Activated CD8-positive, alpha-beta memory T cell treated with anti-CD3 and anti-CD28 coated beads for 4 hours (primary cell): ENCODE data around the gene SCMH1.

Experiments used
- DNase-seq, 2 donors: peaks; one replicate each; pipeline ENCODE4 v3.0.0-alpha.2; 2020; ENCODE audit warnings: low read depth in 2 of 2

SCMH1 gene

DNA sequence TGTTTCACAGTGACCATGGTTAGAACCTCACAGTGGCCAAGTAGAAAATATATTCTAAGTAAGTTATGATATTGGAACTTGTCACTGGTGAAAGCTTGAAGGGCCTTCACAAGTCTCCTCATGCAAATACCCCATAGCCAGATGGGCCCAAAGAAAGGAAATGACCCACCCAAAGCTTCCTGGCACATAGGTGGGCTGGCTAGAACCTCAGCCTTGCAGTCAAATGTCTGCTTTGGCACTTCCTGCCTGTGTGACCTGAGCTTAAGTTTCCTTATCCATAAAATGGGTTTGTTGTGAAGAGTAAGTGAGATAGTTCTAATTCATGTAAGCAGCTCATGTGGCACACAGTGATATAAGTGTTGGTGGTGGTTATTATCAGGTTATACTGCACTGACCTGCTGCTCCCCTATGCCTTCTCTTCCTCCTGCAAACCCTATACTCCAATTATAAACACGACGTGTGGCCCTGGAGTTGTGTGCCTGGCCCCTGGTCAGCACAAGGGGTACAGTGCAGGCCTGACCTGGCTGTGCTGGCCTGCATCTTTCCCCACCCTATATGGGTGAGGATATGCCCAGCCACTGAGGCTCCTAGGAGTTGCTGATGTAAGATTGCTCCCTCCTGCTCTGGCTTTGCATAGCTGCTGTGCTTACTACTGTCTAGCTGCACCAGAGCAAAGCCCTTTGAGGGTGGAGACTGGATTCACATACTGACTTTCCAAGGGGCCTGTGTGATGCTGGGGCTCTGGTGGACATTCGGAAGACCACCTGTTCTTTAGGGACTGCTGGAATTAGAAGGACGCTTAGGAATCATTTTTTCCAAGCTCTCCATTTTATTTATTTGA is 215.9 kb downstream of the SCMH1 start:
- no peak for DNase-seq

DNA sequence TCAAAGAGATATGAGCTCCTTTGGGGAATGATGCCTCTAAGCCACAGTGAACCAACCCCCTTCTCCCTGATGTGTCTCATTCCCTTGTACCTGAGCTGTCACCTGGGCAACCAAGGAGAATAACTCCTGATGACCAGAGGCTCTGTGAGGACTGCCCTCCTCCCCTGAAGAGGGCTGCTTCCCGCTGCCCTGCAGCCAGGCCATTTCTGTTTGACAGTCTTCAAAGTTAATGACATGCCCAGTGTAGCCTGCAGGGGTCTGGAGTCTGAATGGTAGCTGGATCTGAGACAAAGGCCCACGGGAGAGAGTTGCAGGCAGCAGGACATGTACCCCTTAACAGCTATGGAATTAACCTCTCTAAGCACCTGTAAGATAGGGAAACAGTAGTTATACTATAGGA is 217.2 kb downstream of the SCMH1 start:
- DNase-seq = no peak

DNA sequence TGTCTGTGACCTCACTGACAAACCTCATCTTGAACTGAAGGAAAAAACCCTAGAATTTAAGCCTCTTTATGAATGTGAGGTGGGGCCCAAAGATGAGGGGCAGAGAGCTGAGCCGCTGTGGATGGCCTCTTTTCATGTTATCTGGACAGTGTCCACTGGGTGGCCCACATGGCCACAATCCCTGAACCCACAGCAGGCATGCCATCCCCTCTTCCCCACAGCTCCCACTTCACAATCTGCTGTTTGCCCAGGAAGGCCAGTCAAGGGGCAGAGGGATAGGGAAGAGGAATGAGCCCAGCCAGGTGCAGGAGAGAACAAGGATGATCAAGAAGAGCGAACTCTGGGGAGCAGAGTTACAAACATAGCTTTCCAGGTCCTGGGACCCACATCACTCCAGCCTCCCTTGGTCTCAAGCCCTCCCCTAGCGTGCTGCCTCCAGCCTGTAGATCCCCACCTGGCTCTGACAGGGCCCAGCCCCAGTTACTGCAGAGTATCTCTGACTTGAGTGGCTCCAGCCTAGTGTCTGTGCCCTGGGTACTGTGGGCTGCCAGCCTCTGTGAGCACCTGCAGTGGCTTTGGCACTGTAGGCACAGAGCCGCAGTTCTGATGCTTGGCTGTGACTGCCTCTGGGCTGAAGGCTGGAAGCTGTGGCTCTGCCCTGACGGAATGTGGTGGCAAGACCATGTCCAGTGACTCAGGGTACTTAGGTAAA is 218.7 kb downstream of the SCMH1 start:
- DNase-seq = no peak

DNA sequence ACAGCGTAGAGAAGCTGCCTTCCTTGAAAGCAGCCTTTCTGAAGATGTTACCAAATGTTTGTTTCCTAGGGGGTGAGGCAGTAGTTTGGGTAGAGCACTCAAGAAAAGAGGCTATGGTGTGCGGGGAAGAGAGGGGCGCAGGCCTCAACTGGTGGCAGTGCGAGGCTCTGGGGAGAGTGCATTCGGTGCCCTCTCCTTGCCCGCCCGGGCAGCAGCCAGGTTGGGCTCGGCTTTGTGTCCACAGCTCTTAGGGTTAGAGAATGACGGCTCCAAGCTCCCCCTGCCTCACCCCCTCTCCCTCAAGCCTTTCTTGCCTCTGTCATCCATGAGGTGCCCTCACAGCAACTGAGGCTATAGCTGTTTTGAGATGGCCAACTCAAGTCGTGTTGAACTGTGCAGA is 219.7 kb downstream of the SCMH1 start:
- no peak for DNase-seq

DNA sequence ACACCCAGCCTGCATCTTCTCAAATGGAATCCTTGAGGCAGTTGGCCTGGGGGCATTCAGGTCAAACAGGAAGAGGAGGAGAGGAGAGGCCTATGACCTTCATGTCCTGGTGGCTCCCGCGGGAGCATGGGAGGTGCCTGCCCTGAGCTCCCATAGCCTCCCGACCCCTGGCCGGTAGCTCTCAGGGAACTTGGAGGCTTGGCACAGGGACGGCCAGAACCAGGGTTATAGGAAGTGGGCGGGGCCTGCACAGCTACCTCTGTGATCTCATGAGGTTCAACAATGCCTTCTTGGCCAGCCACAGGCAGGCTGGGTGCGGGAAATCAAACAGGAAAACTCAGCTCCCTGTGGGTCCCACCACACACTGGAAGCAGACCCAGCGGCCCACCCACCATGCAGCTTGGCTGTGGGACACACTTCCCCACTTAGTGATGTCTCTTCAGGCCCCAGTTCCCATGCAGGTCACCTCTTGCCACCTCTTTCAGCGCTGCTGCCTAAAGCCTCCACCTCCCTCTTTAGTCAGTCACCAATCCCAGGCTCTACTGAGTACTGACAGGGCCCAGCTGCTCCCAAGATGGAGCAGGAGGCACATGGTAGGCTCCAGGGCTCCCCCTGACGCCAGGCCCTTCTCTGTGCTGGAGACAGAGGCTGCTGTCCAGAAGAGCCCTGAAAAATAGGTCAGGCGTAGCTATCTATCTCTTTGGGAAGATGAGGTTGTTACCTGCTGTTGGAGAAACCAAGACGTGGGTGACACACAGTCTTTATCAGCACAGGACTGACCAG is 220.4 kb downstream of the SCMH1 start, which contains the start of gene SLFNL1:
TSS of gene SLFNL1 (minus strand) at position 200 of the 783 bp plus-strand sequence. CDS start 1,065 bp downstream, outside the sequence.
- no peak for DNase-seq

DNA sequence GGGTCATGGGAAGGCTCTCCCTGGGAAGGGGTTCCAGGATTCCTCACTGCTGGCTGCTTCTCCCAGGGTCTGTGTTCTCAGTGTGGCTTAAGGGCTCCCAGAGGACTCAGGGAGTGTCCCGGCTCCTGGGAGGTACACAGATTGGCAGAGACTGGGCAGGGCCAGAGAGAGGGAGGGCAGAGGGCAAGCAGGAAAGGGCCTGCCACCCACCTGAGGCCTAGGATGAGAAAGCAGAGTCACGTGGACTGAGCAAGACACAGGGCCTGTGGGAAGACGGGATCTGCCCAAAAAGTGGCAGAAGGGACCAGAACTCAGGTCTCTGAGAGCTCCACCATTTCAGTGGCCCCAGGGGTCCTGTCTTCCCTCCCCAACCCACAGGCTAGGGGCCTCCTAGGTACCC is 221.5 kb downstream of the SCMH1 start:
- DNase-seq = no peak

DNA sequence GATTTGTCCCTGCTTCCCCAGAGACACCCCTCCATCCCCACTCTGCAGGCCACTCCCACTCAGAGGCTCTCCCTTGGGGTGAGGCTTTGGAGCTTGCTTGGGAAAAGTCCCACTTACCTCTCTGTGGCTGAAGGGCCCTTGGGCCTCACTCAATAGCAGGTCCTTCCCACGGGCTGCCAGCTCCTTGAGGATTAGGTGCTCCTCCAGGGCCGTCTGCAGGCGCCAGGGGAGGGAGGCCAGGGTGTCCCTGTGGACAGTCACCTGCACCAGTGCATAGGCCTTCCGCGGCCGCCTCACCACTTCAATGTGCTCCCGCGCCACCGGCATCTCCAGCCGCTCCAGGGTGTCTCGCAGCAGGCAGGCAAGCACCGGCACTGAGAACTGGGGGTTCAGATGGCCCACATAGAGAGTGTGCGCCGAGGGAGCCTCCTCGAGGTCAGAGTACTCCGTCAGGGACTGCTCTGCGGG is 222.0 kb downstream of the SCMH1 start:
- DNase-seq = no peak

DNA sequence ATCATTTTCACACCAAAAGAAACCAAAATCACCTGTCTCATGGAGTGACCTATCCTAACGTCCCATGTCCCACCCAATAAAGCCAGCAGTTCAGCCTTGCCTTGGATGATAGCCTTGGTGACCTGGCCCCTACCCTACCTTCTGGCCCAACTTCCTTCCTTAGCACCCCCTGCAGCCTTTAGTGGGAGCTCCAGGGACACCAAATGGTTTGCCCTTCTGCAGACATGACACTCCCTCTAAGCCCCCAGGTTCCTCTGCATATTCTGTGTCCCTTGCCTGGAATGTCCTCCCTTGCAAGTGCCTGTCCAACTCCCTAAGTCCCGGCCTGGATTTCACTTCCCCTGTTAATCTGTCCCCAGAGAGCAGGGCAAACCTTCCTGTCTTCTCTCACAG is 222.8 kb downstream of the SCMH1 start:
- no peak for DNase-seq

DNA sequence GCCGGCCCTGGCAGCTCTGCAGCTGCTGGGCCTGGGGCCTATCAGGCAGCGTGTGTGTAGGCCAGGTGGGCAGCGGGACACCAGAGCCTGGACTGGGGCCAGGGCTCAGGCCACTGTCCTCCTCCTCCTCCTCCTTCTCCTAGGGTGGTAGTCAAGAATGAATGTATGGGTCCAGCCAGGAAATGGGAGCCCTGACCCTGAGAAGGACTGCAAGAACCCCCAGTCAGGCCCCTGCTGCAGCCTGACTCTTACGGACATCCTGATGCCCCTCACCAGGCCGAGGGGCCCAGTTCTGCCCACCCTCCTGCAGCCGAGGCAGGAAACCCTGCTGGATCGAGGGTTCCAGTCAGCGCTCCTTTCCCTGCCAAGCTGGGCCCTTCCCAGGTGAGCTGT is 224.1 kb downstream of the SCMH1 start:
- no peak for DNase-seq

DNA sequence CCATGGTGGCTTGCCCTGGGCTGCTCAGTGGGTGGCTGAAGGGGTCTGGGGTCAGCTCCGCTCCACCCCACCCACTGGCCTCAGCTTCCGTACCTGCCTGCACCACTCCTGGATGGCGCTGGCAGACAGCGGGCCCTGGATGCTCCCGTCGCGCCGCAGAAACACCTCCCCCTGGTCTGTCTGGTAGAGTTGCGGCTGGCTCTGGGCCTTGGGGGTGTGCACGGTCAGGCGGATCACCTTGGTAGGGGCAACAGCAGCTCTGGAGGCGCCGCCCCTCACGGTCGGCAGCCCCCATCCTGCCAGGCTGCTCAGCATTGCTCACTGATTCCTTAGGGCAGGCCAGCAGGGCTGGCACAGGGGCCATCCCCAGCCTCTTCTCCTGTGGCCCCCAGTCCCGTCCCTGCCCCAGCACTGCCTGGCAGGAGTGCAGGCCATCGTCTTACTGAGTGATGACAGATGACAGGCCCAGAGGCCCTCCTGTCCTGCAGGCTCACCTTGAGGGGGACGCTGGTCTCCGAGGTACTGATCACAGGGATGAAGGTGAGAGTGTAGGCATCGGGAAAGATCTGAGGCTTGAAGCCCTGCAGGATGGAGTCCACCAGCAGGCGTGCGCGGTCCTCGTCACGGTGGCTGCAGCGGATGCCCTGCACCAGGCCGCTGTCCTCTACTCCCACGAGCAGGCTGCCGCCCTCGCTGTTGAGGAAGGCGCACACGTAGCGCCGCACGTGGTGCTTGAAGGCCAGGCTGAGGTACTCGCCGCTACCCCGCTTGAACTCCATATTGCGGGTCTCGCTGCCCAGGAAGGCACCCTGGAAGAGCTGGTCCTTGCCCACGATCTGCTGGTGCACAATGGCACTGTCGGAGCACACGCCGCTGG is 224.7 kb downstream of the SCMH1 start:
- DNase-seq = no peak

DNA sequence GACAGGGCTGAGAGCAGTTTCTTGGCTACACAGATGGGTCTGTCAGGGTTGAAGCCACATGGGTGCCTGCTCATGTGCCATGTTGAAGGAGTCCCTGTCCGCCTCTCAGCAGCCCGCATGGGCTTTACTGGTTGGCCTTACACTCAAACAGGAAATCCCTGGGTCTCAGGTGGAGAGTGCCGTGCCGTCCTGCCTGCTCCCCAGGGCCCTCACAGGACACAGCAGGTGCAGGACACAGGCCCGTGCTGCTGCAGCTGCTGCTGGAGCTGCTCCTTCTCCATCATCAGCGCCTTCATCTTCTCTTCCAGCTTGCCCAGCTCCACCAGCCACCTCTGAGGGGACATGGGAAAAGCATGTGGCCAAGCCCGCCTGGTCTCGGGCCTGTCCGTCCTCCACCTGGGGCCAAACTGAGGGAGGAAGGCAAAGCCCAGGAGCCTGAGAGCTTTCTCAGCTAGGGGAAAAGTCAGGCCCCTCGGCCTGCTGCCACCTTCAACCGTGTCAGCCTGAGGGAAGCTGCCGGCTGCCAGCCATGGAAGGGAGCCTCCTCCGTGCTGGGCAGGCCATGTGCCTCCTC is 226.1 kb downstream of the SCMH1 start:
- no peak for DNase-seq

DNA sequence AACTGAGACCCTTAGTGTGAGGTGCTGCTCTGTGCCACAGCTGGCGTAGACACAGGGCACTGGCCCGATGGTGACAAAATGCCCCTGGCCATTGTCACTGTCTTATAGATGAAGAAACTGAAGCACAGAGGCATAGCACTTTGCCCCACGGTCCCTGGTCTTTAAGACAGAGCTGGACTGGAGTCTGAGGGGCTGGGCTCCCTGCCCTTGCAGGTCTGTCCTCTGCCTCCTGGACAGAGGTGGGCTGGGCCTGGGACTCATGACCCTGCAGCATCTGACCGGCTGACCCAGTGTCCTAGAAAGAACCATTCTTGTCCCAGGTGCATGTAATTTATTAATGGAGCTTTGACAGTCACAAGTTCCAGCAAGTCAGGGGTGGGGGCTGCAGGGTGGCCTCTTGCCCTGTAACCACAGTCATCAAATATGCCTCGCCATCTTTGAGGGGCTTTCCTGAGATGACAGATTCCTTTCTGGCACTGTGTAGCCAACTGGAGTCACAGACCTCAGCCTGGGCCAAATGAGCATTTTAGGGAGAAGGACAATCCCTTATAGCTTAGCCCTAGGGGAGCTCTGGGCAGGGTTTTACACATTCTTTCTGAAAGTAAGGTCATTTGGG is 226.7 kb downstream of the SCMH1 start:
- DNase-seq = no peak

DNA sequence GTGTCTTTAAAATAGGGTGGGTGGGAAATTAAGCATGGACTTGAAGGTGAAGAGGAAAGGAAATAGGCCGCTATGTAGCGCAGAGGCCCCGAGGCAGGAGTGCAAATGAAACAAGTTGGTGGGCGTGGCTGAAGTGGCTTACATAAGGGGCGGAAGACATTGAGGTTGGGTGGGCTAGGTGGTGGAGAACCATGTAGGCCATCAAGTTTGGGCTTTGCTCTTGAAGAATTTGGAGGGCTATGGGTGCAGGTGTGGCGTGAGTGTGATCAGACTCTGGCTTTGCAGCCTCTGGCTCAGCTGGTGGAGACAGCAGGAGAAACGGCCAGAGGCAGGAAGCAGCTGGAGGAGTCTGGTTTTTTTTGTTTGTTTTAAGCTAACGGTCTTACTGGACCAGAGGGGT is 227.2 kb downstream of the SCMH1 start:
- DNase-seq = no peak

DNA sequence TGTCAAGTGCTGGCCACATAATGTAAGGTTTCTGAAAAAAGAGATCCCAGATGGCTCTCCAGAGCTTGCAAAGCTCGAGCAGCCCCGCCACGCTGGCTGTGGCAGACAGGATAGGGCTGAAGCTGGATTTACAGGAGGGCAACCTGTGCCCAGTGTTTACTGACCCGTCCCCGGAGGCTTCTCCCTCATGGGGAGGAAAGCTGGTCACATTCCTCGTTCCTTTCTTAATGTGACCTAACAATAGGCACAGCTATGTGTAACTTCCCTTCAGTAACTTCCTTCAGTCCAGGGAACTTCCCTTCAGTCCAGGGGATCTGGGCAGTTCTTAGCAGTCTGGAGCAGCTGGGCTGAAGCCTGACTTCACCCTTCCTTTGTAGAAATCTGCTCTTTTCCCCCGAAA is 228.3 kb downstream of the SCMH1 start:
- no peak for DNase-seq

DNA sequence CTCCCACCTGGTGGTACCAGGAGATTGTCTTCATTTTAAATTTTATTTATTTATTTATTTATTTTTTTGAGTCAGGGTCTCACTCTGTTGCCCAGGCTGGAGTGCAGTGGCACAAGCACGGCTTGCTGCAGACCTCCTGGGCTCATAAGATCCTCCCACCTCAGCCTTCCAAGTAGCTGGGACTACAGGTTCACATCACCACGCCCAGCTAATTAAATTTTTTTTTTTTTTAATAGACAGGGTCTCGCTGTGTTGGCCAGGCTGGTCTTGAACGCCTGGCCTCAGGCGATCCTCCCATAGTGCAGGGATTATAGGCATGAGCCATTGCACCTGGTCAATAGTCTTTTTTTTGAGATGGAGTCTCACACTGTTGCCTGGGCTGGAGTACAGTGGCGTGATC is 229.1 kb downstream of the SCMH1 start:
- no peak for DNase-seq

DNA sequence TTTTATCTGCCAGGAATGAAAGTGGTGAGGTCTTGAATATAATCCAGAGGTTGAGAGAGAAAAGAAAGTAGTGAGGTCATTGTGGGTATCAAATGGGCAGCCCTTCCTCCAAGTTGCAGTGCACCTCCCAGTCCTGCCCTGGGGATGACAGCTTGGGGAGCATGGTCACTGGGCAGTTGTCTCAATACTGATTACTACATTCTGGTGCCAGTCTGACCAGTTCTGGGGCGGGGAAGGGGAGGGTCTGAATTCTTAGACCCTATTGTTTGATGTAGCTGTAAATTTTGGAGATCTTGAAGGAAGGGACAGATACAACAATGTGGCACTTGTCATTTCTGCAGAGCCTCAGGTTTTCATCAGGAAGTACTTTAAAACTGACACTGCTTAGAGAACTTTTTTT is 231.8 kb downstream of the SCMH1 start:
- no peak for DNase-seq

DNA sequence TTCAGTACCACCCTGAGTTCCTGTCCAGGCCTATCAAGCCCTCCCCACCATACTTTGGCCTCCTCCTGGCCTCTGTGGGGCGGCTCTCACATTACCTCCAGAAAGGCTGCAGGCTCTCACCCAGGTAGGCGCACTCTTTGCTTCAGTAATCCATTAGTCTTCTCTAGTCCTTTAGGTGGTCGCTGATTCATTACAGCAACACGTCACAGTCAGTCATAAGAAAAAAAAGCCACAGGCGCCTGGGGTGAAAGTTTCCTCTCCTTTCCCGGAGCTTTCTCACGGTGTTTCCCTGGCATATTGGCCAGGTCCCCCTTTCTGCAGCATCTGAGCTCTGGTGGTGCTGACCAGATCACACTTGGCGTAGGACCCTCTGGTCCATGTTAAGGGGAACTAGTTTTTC is 232.6 kb downstream of the SCMH1 start:
- DNase-seq = no peak

DNA sequence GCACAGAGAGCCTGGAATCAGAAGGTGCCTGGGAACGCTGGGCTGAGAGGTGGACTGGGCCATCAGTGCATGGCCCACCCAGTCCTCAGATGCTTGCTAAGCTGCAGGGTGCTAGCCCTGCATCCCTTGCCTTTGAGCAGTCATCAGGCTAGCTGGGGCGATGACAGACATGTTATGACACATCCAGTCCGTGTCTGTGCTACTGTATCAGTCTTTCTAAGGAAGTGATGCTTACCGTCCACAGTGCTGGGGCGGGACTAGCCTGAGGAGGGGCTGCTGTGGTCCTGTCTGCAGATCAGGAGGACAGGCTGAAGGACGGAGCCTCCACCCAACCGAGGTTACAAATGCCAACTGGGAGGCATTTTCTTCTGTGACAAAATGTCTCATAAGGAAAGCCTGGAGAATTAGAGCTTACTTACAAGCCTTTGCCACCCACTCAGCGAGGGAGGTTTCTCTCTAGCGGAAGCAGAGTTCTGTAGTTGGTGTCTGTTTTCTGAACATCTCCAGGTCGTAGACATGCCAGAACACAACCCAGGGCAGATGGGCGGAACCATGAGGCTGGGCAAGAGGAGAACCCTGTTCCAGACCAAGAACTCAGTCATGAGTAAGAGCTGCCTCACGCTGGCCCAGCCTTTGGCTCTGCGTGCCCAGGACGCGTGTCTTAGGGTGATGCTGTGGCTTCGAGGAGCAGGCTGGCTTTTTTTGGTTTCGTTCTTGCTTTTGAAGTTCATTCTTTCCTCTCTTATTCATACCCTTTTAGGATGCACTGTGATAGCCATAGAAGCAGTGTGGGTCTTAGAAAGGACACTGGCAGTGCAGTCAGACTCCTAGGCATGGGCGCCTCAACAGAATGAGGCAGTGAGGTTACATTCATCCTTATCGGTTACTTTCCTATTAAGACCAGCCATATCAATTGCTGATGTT is 234.9 kb downstream of the SCMH1 start:
- DNase-seq = no peak

DNA sequence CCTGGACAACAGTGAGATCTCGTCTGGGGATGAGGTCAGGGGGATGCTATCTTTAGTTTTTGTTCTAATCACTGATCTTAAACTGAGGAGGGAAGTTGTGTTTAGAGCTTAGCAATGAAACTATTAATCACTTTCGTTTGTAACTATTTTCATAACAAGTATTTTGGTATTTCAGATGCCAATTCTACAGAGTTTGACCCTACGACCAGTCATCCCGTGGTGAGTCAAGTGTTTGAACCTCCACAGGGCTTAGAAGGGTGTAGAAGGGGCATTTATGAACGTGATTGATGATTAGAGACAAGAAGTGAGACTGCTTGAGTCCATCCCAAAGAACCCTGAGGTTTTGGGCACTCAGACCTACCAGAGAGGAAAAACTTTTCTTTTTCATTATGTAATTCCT is 236.2 kb downstream of the SCMH1 start:
- DNase-seq = no peak
